HG03558 (cell line): ENCODE data around the gene SOS2.
"Not testable (repeated sequence)": the region's sequence is repeated elsewhere in the genome, so short reads cannot be mapped to it uniquely, and the experiment has no call there.

Source experiments
- ATAC-seq: cut with Tn5 transposase; IDR thresholded peaks from one replicate; pipeline ENCODE4 v1.9.1; 2021; ENCODE audit warnings: moderate number of reproducible peaks; ENCODE audit not compliant: unreplicated experiment; ENCODE audit errors: extremely low read depth

SOS2 gene

DNA sequence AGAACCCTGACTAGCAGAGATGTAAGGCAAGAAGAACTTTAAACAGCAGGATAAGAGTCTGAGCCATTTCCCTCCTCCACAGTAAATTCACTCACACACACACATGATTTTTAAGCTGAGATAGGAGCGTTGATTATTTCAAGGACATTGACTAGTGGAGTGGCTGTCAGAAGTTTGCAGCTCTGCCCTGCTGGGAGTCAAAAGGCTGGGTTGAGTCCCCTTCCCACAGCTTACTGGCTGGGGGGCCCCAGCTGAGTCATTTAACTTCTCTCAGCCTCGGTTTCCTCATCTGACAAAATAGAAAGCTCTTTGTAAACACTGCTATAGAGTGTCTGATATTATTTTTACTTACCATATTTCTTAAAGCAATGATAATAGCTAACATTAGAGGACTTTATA is 143.3 kb downstream of the SOS2 start:
- ATAC-seq: no peak

DNA sequence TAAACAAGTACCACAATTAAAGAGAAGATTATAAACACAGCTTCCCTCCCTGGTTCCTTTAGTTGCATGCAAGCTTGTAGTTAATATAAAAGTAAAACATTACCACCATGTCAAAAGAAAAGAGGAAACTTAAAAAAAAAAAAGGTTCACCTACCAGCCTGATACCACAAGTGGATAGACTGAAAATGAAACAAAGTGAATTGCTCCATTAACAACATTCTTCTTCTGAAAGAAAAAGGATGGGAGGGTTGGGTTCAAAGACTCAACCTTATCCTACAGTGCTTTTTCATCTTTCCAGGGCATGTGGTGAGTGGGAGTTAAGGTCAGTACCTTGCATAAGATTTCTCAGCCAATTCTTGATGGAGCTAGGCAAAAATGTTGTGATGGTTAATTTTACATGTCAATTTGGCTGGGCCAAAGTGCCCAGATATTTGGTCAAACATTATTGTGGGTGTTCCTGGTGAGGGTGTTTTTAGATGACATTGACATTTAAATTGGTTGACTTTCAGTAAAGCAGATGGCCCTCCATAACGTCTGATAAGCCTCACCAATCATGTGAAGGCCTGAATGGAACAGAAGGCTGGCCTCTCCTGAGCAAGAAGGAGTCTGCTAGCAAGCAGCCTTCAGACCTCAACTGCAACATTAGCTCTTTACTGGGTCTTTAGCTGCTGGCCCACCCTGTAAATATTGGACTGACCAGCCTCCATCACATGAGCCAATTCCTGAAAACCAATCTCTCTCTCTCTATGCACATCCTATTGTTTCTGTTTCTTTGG is 143.8 kb downstream of the SOS2 start:
- ATAC-seq: no peak

GRCh38 chr14:50086321-50086711 is 145.1 kb downstream of the SOS2 start:
- ATAC-seq: no peak

DNA sequence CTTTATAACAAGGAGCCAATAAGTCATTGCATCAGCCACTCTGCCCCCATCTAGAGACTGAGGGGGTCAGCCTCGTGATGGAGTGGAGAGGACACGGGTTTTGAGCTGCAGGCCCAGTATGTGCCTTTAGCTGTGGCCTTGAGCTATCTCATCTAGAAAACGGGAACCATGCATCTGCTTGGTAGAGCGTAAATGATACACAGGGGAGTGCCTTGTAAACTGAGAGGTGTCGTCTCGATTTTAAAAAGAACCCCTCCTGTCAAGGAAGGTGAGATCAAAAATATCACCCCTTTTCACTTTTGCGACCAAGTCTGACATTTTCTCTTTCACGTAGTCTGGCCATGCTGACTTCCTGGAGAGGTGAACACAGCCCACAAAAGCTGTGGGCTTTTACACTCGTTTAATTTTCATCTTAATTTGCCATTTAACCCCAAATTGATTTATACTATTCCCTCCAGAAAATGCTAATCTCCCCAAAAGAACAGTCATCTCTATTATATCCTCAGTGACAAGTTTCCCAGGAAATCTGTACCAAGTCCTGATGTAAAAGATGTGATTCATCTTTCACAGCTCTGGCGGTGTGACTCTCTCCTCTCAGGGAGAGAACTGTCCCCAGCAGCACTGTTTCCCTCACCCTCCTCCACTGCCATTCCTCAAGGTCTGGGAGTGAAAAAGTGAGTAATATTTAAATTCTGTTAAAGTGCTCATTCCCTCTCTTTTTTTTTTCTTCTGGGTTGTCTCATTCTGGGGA is 145.6 kb downstream of the SOS2 start:
- peak; percentile 27 for ATAC-seq

- no peak for ATAC-seq
These were observed 146.7 kb downstream of the SOS2 start for GRCh38 chr14:50084666-50085065.

GRCh38 chr14:50083467-50084337 is 147.7 kb downstream of the SOS2 start:
- peak; percentile 24 for ATAC-seq

- peak; percentile 51 for ATAC-seq
These were observed 148.5 kb downstream of the SOS2 start for GRCh38 chr14:50082784-50083466.

GRCh38 chr14:50082308-50082742 is 149.1 kb downstream of the SOS2 start:
- no peak for ATAC-seq

- ATAC-seq: not testable (repeated sequence)
These were observed 152.3 kb downstream of the SOS2 start for GRCh38 chr14:50079103-50079502.

GRCh38 chr14:50073663-50074062 is 157.7 kb downstream of the SOS2 start:
- not testable (repeated sequence) for ATAC-seq

- ATAC-seq: no peak
These were observed 159.0 kb downstream of the SOS2 start for GRCh38 chr14:50072395-50072794.

DNA sequence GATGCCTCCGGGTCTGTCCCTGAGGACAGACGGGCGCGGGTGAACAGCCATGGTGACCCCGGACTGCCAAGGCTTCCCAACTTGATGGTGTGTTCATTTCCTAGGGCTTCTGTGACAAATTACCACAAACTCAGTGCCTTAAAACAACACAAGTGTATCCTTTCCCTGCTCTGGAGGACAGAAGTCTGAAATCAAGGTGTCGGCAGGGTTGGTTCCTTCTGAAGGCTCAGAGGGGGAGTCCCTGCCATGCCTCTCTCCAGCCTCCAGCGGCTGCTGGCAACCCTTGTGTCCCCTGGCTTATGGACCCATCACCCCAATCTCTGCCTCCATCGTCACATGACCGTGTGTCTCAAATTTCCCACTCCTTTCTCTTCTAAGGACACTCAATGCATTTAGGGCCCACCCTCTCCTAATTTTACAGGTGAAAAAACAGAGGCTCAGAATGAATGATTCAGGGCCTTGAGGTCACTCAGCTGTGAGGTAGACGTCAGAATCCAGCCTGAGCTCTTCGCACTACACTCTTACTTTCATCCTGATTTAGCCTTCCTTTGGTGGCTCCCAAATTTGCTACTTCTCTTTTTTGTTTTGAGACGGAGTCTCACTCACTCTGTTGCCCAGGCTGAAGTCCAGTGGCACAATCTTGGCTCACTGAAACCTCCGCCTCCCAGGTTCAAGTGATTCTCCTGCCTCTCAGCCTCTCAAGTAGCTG is 160.4 kb downstream of the SOS2 start:
- ATAC-seq: peak; percentile 65

GRCh38 chr14:50070230-50070629 is 161.1 kb downstream of the SOS2 start:
- no peak for ATAC-seq

DNA sequence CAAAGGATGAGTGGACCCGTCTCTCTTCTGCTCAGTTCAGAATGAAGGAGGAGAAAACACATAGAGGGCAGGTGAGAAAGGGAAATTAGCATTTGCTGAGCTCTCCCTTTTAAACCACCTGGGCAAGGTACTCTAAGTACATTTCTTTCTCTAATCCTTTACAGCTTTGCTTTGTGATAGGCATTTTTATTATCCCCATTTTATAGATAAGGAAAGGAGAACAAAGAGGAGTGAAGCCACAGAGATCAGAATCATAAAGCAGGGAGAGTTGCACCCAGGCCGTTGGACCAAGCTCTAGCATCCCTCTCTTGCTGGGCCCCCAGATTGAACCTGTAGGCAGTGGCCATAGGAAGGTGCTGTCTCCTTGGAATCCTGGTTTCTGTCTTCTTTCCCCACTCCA is 162.1 kb downstream of the SOS2 start:
- ATAC-seq: no peak

DNA sequence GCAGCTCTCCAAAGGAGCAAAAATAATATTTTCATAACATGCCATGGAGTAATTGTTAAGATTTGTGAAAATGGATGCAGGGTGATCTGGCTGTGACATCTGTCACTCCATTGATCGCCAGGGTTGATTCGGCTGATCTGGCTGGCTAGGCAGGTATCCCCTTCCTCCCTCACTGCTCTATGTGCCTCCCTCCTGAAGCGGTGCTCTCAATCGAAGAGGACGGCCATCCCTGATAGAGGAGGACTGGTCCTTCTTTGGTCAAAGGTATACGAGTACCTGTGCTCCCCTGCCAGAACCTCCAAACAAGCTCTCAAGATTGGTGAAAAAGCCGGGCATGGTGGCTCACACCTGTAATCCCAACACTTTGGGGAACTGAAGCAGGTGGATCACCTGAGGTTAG is 162.9 kb downstream of the SOS2 start:
- no peak for ATAC-seq

- ATAC-seq: no peak
These were observed 163.5 kb downstream of the SOS2 start for GRCh38 chr14:50067723-50068495.
